K562 (cell line): Measurements from ENCODE around the gene AP1M1. TPM values are rescaled to one million over a fixed set of nuclear protein-coding genes. Genes with fewer than 3 reads are reported as not detected.

Experiments
- AFF4 ChIP-seq: sonication (generic); formaldehyde crosslinking; IDR thresholded peaks from 2 replicates; pipeline ENCODE4 v1.8.0; 2023; ENCODE audit warnings: mild to moderate bottlenecking, missing genetic modification reagents
- CGGBP1 ChIP-seq: fragments of 250-450 bp; sonication (Bioruptor Pico); IDR thresholded peaks from 2 replicates; pipeline ENCODE4 v1.9.0; 2021; ENCODE audit warnings: mild to moderate bottlenecking
- GATAD2A ChIP-seq: fragments of 450-650 bp; IDR thresholded peaks from 2 replicates; pipeline ENCODE4 v1.6.1; 2017
- IRF1 ChIP-seq: sonication (generic); formaldehyde crosslinking; IDR thresholded peaks from 2 replicates; pipeline ENCODE4 v1.8.0; 2022; ENCODE audit warnings: missing genetic modification reagents, mild to moderate bottlenecking, borderline replicate concordance
- NBN ChIP-seq: fragments of 450-650 bp; IDR thresholded peaks from 2 replicates; pipeline ENCODE4 v1.6.1; 2016; ENCODE audit warnings: low read depth, mild to moderate bottlenecking
- RHOXF2B ChIP-seq: fragments of 250-450 bp; sonication (Bioruptor Pico); conservative IDR thresholded peaks from 2 replicates; pipeline ENCODE4 v1.5.1; 2021
- SRSF3 ChIP-seq: fragments of 200-400 bp; formaldehyde crosslinking; IDR thresholded peaks from 2 replicates; pipeline ENCODE4 v1.6.1; 2016; ENCODE audit warnings: mild to moderate bottlenecking, low read length, moderate library complexity; ENCODE audit not compliant: insufficient read depth
- TFAM ChIP-seq: fragments of 250-450 bp; sonication (Bioruptor Pico); conservative IDR thresholded peaks from 2 replicates; pipeline ENCODE4 v1.5.0; 2021; ENCODE audit warnings: mild to moderate bottlenecking, moderate library complexity
- THRA ChIP-seq: fragments of 450-650 bp; IDR thresholded peaks from 2 replicates; pipeline ENCODE4 v1.6.1; 2017; ENCODE audit warnings: mild to moderate bottlenecking, moderate library complexity
- TOE1 ChIP-seq, 2 experiments: fragments of 450-650 bp in 1 of 2; sonication (generic) in 1 of 2; formaldehyde crosslinking in 1 of 2; IDR thresholded peaks; 2 replicates each; pipeline versions ENCODE4 v1.7.1 to v1.8.0; 2016 to 2022; ENCODE audit warnings: borderline replicate concordance in 2 of 2, mild to moderate bottlenecking in 2 of 2, antibody characterized with exemption in 1 of 2, inconsistent platforms in 1 of 2, low read depth in 1 of 2, missing genetic modification reagents in 1 of 2, moderate library complexity in 1 of 2
- TRIM28 ChIP-seq: fragments of 450-650 bp; IDR thresholded peaks from 2 replicates; pipeline ENCODE4 v1.6.1; 2017
- ZBTB33 ChIP-seq: sonication (generic); formaldehyde crosslinking; IDR thresholded peaks from 2 replicates; pipeline ENCODE4 v1.8.1; 2023; ENCODE audit warnings: mild to moderate bottlenecking, missing genetic modification reagents
- ZNF551 ChIP-seq: fragments of 250-450 bp; sonication (Bioruptor Pico); IDR thresholded peaks from 2 replicates; pipeline ENCODE4 v1.5.0; 2021; ENCODE audit warnings: mild to moderate bottlenecking, moderate library complexity
- ZNF609 ChIP-seq: sonication (generic); formaldehyde crosslinking; IDR thresholded peaks from 2 replicates; pipeline ENCODE4 v1.8.1; 2023; ENCODE audit warnings: missing genetic modification reagents, mild to moderate bottlenecking, borderline replicate concordance
- polyA plus RNA-seq, 8 experiments: library from polyadenylated mRNA; depleted of rRNA in 4 of 8; stranded (reverse) in 5 of 8; unstranded in 3 of 8; fragments of >200 nt; fragmentation: Nextera tagmentation in 2 of 8; fragmentation: Illumina TruSeq in 1 of 8; extraction: Ambion mirVana in 2 of 8; extraction: Trizol in 1 of 8; gene quantifications; 2 replicates each; pipeline versions ENCODE4 v1.2.1 to v1.2.3, GENCODE V29; 2011 to 2014; ENCODE audit warnings: inconsistent platforms in 1 of 8, missing spikeins in 1 of 8
- total RNA-seq, 7 experiments: library from RNA; depleted of rRNA in 6 of 7; stranded (reverse); fragments of >200 nt in 6 of 7; fragmentation: Illumina TruSeq in 2 of 7; extraction: Trizol in 2 of 7; gene quantifications; 2 replicates each; pipeline versions ENCODE4 v1.2.1 to v1.2.3, GENCODE V29; 2011 to 2021; ENCODE audit warnings: low replicate concordance in 1 of 7

Gene AP1M1
- total and polyA plus RNA-seq, 9 of the 15 experiments (the other 6 are each of a cell fraction or from before 2014, with no cell fraction given), result 0.87 to 56.2 (median 29.1) TPM

- TF ChIP-seq ZBTB33 (CRISPR knock-in tag), result 0 out of 2 replicates have a peak, but pooled peaks have one; percentile 4
- no peak for TF ChIP-seq TOE1 (IDR thresholded peaks at IDR 0.05; ENCODE audit: borderline replicate concordance)
- 0 out of 2 replicates have a peak, but pooled peaks have one; percentile 56 for TF ChIP-seq TOE1 (CRISPR knock-in tag; IDR thresholded peaks at IDR 0.05; ENCODE audit: borderline replicate concordance, low read depth)
- peak; percentile 94 for TF ChIP-seq NBN
- no peak for TF ChIP-seq SRSF3
- no peak for TF ChIP-seq GATAD2A
- no peak for TF ChIP-seq TFAM
- TF ChIP-seq AFF4 (CRISPR knock-in tag), result no peak
- no peak for TF ChIP-seq CGGBP1 (CRISPR knock-in tag)
- no peak for TF ChIP-seq THRA
- TF ChIP-seq ZNF551 (CRISPR knock-in tag), result no peak
- no peak for TF ChIP-seq RHOXF2B (CRISPR knock-in tag)
- TF ChIP-seq TRIM28, result peak; percentile 56; the same call in 1 of the 2 replicates
- peak; percentile 76; the same call in 1 of the 2 replicates for TF ChIP-seq ZNF609 (CRISPR knock-in tag)
- TF ChIP-seq IRF1 (CRISPR knock-in tag), result no peak
Measured at GRCh38 chr19:16197188-16197621, 506 bp upstream of the AP1M1 start (continued).
